Measurements from ENCODE around the gene NKX6-2. TPM values are rescaled to one million over a fixed set of nuclear protein-coding genes. Genes with fewer than 3 reads are reported as not detected.
"Not testable (repeated sequence)": the region's sequence is repeated elsewhere in the genome, so short reads cannot be mapped to it uniquely, and the experiment has no call there.

Gene NKX6-2
- total RNA-seq, 1 donor from 2014 or later, result not detected

DNA sequence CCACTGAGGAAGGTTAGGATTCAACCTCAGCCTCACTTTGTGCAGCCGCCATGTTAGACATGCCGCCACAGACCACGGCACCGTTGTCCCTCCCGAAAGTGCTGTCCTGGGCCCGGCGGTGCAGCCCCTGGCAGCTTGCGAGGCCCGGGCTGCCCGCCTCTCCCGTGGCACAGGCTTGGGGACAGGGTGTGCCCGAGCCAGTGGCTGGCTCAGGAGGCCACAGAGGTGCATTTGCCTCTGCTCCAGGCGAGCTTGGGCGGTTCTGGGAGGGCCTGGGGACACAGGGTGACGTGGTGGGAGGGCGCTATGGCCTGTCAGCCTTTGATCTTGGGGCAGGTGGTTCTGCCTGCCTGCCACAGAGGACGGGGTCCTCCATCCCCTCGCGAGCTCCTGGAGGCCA lies 41.1 kb downstream of the NKX6-2 start:
- Histone ChIP-seq H3K9me3 (ENCODE audit: low read depth) (no peaks in the 10 kb centered on the region), H4K20me1 (ENCODE audit: low read depth) (peaks cover 91% of the 10 kb centered on the region), H3K9ac (no peak overlapping the region), H3K27me3 (peaks cover 87% of the 10 kb centered on the region), H2AFZ (replicated peaks) (no peak overlapping the region), H3K79me2 (ENCODE audit: low read depth) (no peaks in the 10 kb centered on the region), H3K4me2 (no peak overlapping the region), H3K36me3 (no peaks in the 10 kb centered on the region), H3F3A (ENCODE audit: low read depth) (peaks cover 30% of the 10 kb centered on the region), H3K4me3 (no peak overlapping the region), H3K27ac (no peak overlapping the region), H3K4me1 (peaks cover 29% of the 10 kb centered on the region)
- Mint-ChIP-seq H3K9me3 (no peaks in the 10 kb centered on the region), H3K4me3 (no peak overlapping the region), H3K27ac (no peak overlapping the region), H3K4me1 (peaks cover 43% of the 10 kb centered on the region), H3K36me3 (no peaks in the 10 kb centered on the region), H3K27me3 (ENCODE audit: insufficient read depth, low read depth) (peaks cover 39% of the 10 kb centered on the region)
- DNase-seq (ENCODE audit: low spot score), result no peak
- no peak for TF ChIP-seq EZH2phosphoT487 (IDR thresholded peaks at IDR 0.05)

DNA sequence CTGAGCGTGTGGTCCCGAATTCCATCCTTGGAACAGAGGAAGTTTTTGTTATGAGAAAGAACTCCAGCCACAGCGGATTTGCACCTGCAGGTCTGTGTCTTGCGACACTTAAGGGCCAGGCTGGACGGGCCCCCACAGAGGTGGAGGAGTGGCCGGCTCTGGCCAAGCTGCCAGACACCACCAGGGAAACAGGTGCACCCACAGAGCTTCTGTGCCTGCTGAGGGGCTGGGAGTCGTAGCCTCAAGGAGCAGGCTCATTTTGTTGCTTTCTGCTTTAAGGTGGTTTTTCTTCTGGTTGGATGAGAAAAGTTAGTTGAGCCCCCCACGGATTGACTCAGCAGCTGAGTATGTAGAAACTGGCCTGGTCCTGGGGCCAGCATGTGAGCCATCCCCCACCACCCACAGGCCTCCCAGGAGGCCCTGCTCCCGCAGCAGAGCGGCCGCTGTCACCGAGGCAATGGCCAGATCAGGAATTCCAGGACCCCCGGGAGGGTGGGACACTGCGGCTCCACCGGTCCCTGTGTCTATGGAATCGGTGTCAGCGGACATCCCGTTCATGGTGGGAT lies 41.9 kb downstream of the NKX6-2 start:
- Mint-ChIP-seq H3K36me3 (no peaks in the 10 kb centered on the region), H3K9me3 (peaks cover 2% of the 10 kb centered on the region), H3K4me3 (no peak overlapping the region), H3K27ac (no peak overlapping the region), H3K27me3 (ENCODE audit: insufficient read depth, low read depth) (peaks cover 45% of the 10 kb centered on the region), H3K4me1 (peaks cover 43% of the 10 kb centered on the region)
- Histone ChIP-seq H3F3A (ENCODE audit: low read depth) (peaks cover 30% of the 10 kb centered on the region), H3K4me3 (no peak overlapping the region), H4K20me1 (ENCODE audit: low read depth) (peaks cover 86% of the 10 kb centered on the region), H3K79me2 (ENCODE audit: low read depth) (no peaks in the 10 kb centered on the region), H3K4me2 (no peak overlapping the region), H3K9me3 (ENCODE audit: low read depth) (no peaks in the 10 kb centered on the region), H3K27ac (no peak overlapping the region), H3K36me3 (no peaks in the 10 kb centered on the region), H2AFZ (replicated peaks) (no peak overlapping the region), H3K9ac (no peak overlapping the region), H3K4me1 (peaks cover 29% of the 10 kb centered on the region), H3K27me3 (peaks cover 81% of the 10 kb centered on the region)
- TF ChIP-seq EZH2 (IDR thresholded peaks at IDR 0.05) (no peak), EZH2phosphoT487 (IDR thresholded peaks at IDR 0.05) (no peak)
- TF ChIP-seq, protein P1, sequence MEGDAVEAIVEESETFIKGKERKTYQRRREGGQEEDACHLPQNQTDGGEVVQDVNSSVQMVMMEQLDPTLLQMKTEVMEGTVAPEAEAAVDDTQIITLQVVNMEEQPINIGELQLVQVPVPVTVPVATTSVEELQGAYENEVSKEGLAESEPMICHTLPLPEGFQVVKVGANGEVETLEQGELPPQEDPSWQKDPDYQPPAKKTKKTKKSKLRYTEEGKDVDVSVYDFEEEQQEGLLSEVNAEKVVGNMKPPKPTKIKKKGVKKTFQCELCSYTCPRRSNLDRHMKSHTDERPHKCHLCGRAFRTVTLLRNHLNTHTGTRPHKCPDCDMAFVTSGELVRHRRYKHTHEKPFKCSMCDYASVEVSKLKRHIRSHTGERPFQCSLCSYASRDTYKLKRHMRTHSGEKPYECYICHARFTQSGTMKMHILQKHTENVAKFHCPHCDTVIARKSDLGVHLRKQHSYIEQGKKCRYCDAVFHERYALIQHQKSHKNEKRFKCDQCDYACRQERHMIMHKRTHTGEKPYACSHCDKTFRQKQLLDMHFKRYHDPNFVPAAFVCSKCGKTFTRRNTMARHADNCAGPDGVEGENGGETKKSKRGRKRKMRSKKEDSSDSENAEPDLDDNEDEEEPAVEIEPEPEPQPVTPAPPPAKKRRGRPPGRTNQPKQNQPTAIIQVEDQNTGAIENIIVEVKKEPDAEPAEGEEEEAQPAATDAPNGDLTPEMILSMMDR (IDR thresholded peaks at IDR 0.05), result no peak
- no peak for DNase-seq (ENCODE audit: low spot score)

DNA sequence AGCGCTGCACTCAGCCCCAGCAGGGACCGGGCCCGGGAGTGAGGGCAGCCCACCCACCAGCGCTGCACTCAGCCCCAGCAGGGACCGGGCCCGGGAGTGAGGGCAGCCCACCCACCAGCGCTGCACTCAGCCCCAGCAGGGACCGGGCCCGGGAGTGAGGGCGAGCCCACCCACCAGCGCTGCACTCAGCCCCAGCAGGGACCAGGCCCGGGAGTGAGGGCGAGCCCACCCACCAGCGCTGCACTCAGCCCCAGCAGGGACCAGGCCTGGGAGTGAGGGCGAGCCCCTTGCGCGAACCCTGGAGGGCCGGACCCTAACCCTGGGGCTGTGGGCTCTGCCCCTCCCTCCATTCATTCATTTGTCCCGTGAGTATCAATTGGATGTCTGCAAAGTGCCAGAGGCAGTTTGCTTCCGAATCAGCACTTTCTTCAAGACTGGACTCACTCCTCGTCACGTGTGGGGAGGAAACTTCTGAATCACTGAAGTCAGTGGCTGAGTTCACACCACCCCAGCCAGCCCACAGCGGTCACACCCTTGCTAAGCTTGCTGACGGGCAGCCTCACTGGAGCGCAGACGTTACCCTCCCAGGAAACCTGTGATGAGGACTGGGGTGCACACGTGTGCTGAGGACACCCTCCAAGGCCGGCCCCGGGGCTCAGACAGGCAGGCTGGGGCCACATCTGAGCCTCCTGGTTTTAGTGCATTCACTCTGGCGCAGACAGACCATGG lies 42.6 kb downstream of the NKX6-2 start:
- not testable (repeated sequence) for H3K4me3 ChIP-seq; H3K9ac ChIP-seq; H3K79me2 ChIP-seq (ENCODE audit: low read depth); H2AFZ ChIP-seq (replicated peaks); H3K27ac Mint-ChIP-seq; H3K27ac ChIP-seq; H3K4me3 Mint-ChIP-seq; H3K36me3 Mint-ChIP-seq; H3K9me3 ChIP-seq (ENCODE audit: low read depth); H3K36me3 ChIP-seq; DNase-seq (ENCODE audit: low spot score); H3K9me3 Mint-ChIP-seq
- H3K27me3 Mint-ChIP-seq (ENCODE audit: insufficient read depth, low read depth), result peaks cover 44% of the 10 kb centered on the region
- TF ChIP-seq EZH2phosphoT487 (IDR thresholded peaks at IDR 0.05), result peak; percentile 17
- H3K27me3 ChIP-seq, result peaks cover 75% of the 10 kb centered on the region
- peaks cover 41% of the 10 kb centered on the region for H3K4me1 Mint-ChIP-seq
- peaks cover 29% of the 10 kb centered on the region for H3K4me1 ChIP-seq
- peak overlapping the region; percentile 51 for H3K4me2 ChIP-seq
- peaks cover 30% of the 10 kb centered on the region for H3F3A ChIP-seq (ENCODE audit: low read depth)
- peaks cover 85% of the 10 kb centered on the region for H4K20me1 ChIP-seq (ENCODE audit: low read depth)

DNA sequence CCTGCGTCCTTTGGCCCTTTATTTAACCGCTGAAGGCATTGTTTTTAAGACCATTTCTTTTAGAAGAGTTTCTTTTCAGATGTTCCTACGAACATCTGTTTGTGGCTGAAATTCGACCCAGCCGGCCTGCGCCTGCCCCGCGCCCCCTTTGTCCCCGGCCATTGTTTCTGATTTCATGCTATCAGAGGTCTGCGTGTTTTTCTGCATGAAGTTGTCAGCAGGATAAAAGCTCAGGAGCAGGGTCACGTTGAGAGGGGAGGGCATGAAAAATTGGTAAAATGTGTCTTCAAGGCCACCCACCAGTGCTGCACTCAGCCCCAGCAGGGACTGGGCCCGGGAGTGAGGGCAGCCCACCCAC lies 43.1 kb downstream of the NKX6-2 start:
- Histone ChIP-seq H3K27me3 (peaks cover 69% of the 10 kb centered on the region), H3K27ac (no peak overlapping the region), H3K4me2 (peak overlapping the region; percentile 51), H3K9me3 (ENCODE audit: low read depth) (no peaks in the 10 kb centered on the region), H2AFZ (replicated peaks) (no peak overlapping the region), H3K4me1 (peaks cover 29% of the 10 kb centered on the region), H3K9ac (no peak overlapping the region), H4K20me1 (ENCODE audit: low read depth) (peaks cover 85% of the 10 kb centered on the region), H3F3A (ENCODE audit: low read depth) (peaks cover 30% of the 10 kb centered on the region), H3K36me3 (no peaks in the 10 kb centered on the region), H3K79me2 (ENCODE audit: low read depth) (no peaks in the 10 kb centered on the region), H3K4me3 (peak overlapping the region; percentile 9)
- H3K27me3 Mint-ChIP-seq (ENCODE audit: insufficient read depth, low read depth), result peaks cover 43% of the 10 kb centered on the region
- DNase-seq (ENCODE audit: low spot score), result peak; percentile 79
- peaks cover 35% of the 10 kb centered on the region for H3K4me1 Mint-ChIP-seq
- peak overlapping the region; percentile 38 for H3K4me3 Mint-ChIP-seq
- no peaks in the 10 kb centered on the region for H3K36me3 Mint-ChIP-seq
- H3K9me3 Mint-ChIP-seq, result peaks cover 2% of the 10 kb centered on the region
- TF ChIP-seq EZH2phosphoT487 (IDR thresholded peaks at IDR 0.05), result peak; percentile 51
- TF ChIP-seq, protein P1 (IDR thresholded peaks at IDR 0.05), result no peak
- no peak overlapping the region for H3K27ac Mint-ChIP-seq

Measured in neural progenitor cell (in vitro differentiated cells).